Natural killer cell (primary cell): Measurements from ENCODE around the gene TMEM43. TPM values are rescaled to one million over a fixed set of nuclear protein-coding genes. Genes with fewer than 3 reads are reported as not detected.

Experiments
- ATAC-seq, 3 donors: fragments of 150-1000 bp in 2 of 3; fragments of 200-7000 bp in 1 of 3; cut with Tn5 transposase; 1 replicate in 1 of 3; 2 replicates in 2 of 3; pipeline ENCODE4 v1.10.0; 2021; ENCODE audit warnings: mild to moderate bottlenecking in 2 of 3, moderate library complexity in 2 of 3
- DNase-seq, 2 donors: peaks; one replicate each; pipeline versions ENCODE4 v3.0.0 to v3.0.0-alpha.2; 2013 to 2021; ENCODE audit warnings: mixed read lengths in 1 of 2
- H3K27ac ChIP-seq: one replicate; pipeline ENCODE4 v1.5.1; 2013; ENCODE audit warnings: mild to moderate bottlenecking, low read length
- H3K27me3 ChIP-seq: one replicate; pipeline ENCODE4 v1.6.1; 2013; ENCODE audit warnings: low read length; ENCODE audit not compliant: control insufficient read depth, insufficient read depth
- H3K36me3 ChIP-seq: one replicate; pipeline ENCODE4 v1.6.1; 2013; ENCODE audit warnings: low read length; ENCODE audit not compliant: control insufficient read depth, insufficient read depth
- H3K4me1 ChIP-seq: one replicate; pipeline ENCODE4 v1.6.1; 2013; ENCODE audit warnings: low read length; ENCODE audit not compliant: control insufficient read depth, insufficient read depth
- H3K4me3 ChIP-seq: one replicate; pipeline ENCODE4 v1.5.1; 2013; ENCODE audit warnings: low read length
- H3K9me3 ChIP-seq: one replicate; pipeline ENCODE4 v1.6.1; 2013; ENCODE audit warnings: low read length; ENCODE audit not compliant: control insufficient read depth, insufficient read depth
- H3K27ac Mint-ChIP-seq, 2 donors: one replicate each; pipeline ENCODE4 v1.8.0; 2022; ENCODE audit warnings: mild to moderate bottlenecking in 2 of 2, mixed read lengths in 2 of 2, moderate library complexity in 1 of 2
- H3K27me3 Mint-ChIP-seq, 2 donors: one replicate each; pipeline ENCODE4 v1.8.0; 2022; ENCODE audit warnings: low read depth in 2 of 2, mixed read lengths in 2 of 2
- H3K36me3 Mint-ChIP-seq: one replicate; pipeline ENCODE4 v1.8.0; 2022; ENCODE audit warnings: mixed read lengths
- H3K4me1 Mint-ChIP-seq, 2 donors: one replicate each; pipeline ENCODE4 v1.8.0; 2022; ENCODE audit warnings: mixed read lengths in 2 of 2
- H3K4me3 Mint-ChIP-seq: one replicate; pipeline ENCODE4 v1.8.0; 2022; ENCODE audit warnings: mild to moderate bottlenecking, moderate library complexity, mixed read lengths
- H3K9me3 Mint-ChIP-seq, 2 donors: one replicate each; pipeline ENCODE4 v1.8.0; 2022; ENCODE audit warnings: mixed read lengths in 2 of 2
- CTCF ChIP-seq: fragments of 200-600 bp; IDR thresholded peaks from one replicate; pipeline ENCODE4 v1.8.0; 2022; ENCODE audit warnings: antibody characterized with exemption
- WGBS: methylation state at CpG from one replicate; pipeline ENCODE4 v1.1.7; 2013; ENCODE audit warnings: missing lambda C conversion rate; ENCODE audit not compliant: insufficient coverage; 5-methylcytosine and 5-hydroxymethylcytosine counted together
- intact Hi-C: fragments of 100-400 bp; cut with micrococcal nuclease; formaldehyde crosslinking; loops from one replicate; pipeline ENCODE4 v1.14.2; 2022
- total RNA-seq, 4 donors: library from RNA; stranded (reverse); fragments of 120-200 nt in 1 of 4; gene quantifications; one replicate each; pipeline versions ENCODE4 v1.2.3 to v1.2.4, GENCODE V29; 2013 to 2022

Gene TMEM43
- total RNA-seq, 3 donors from 2014 or later (not counting 1 experiment from before 2014, with no cell fraction given) = 49.5 to 61.1 (median 54.1) TPM

- peaks cover 8% of the 10 kb centered on the region for H3K36me3 ChIP-seq
- no peak for DNase-seq
- intact Hi-C loops = no loop called here
- ATAC-seq = no peak
- H3K9me3 ChIP-seq = no peaks in the 10 kb centered on the region
- H3K9me3 Mint-ChIP-seq = no peaks in the 10 kb centered on the region
- WGBS = 95% methylated on average over 4 of the region's 5 CpGs
- H3K27ac Mint-ChIP-seq = peak overlapping the region in 1 of 2 donors; percentile 13
- TF ChIP-seq CTCF = no peak
- H3K4me1 Mint-ChIP-seq = peaks cover 32 to 33% of the 10 kb centered on the region in 2 donors
- peak overlapping the region; percentile 31 for H3K4me3 Mint-ChIP-seq
- H3K27ac ChIP-seq = no peak overlapping the region
- H3K36me3 Mint-ChIP-seq = no peaks in the 10 kb centered on the region
- H3K4me3 ChIP-seq = no peak overlapping the region
- H3K4me1 ChIP-seq = peaks cover 26% of the 10 kb centered on the region
- no peaks in the 10 kb centered on the region for H3K27me3 Mint-ChIP-seq
- H3K27me3 ChIP-seq = no peaks in the 10 kb centered on the region
Measured at GRCh38 chr3:14121859-14122258, 3.0 kb upstream of the TMEM43 start.

- TF ChIP-seq CTCF = no peak
- ATAC-seq = no peak
- WGBS = 95% methylated on average over 3 of the region's 3 CpGs
Measured at GRCh38 chr3:14122301-14122700, 2.6 kb upstream of the TMEM43 start.

GRCh38 chr3:14123308-14124222 lies 1.3 kb upstream of the TMEM43 start:
- H3K9me3 ChIP-seq = no peaks in the 10 kb centered on the region
- H3K9me3 Mint-ChIP-seq = no peaks in the 10 kb centered on the region
- no peaks in the 10 kb centered on the region for H3K27me3 ChIP-seq
- H3K4me1 ChIP-seq = peaks cover 39% of the 10 kb centered on the region
- H3K4me3 ChIP-seq = peak overlapping the region; percentile 97
- intact Hi-C loops = loop anchor here (1.0 kb wide), 2 partner anchors 55 to 228 kb away; partner anchors contain the start of genes LSM3 and XPC
- peak overlapping the region; percentile 96 for H3K4me3 Mint-ChIP-seq
- WGBS = 54% methylated on average over 13 of the region's 15 CpGs
- peak overlapping the region; percentile 91 for H3K27ac ChIP-seq
- ATAC-seq (no peak), DNase-seq (peak in 1 of 2 donors; percentile 24)
- peak overlapping the region; percentile 92 to 93 for H3K27ac Mint-ChIP-seq
- peaks cover 4% of the 10 kb centered on the region for H3K36me3 Mint-ChIP-seq
- H3K4me1 Mint-ChIP-seq = peaks cover 47 to 49% of the 10 kb centered on the region in 2 donors
- TF ChIP-seq CTCF = no peak
- no peaks in the 10 kb centered on the region for H3K27me3 Mint-ChIP-seq
- H3K36me3 ChIP-seq = peaks cover 15% of the 10 kb centered on the region

More at GRCh38 chr3:14122301-14122700, 2.6 kb upstream of the TMEM43 start:
- Histone ChIP-seq H3K36me3 (peaks cover 8% of the 10 kb centered on the region), H3K4me1 (peaks cover 29% of the 10 kb centered on the region), H3K4me3 (no peak overlapping the region), H3K27ac (no peak overlapping the region), H3K27me3 (no peaks in the 10 kb centered on the region), H3K9me3 (no peaks in the 10 kb centered on the region)
- H3K4me1 Mint-ChIP-seq = peaks cover 34 to 37% of the 10 kb centered on the region in 2 donors
- intact Hi-C loops = no loop called here
- peak overlapping the region; percentile 49 for H3K4me3 Mint-ChIP-seq
- no peaks in the 10 kb centered on the region for H3K9me3 Mint-ChIP-seq
- H3K36me3 Mint-ChIP-seq = no peaks in the 10 kb centered on the region
- no peak for DNase-seq
- H3K27me3 Mint-ChIP-seq = no peaks in the 10 kb centered on the region
- H3K27ac Mint-ChIP-seq = peak overlapping the region in 1 of 2 donors; percentile 13
